ENCODE data around the gene CCDC33. TPM values are rescaled to one million over a fixed set of nuclear protein-coding genes. Genes with fewer than 3 reads are reported as not detected.

CCDC33 gene
- total and polyA plus RNA-seq, 10 of the 15 experiments (the other 5 are each of a cell fraction or from before 2014, with no cell fraction given): 0.57 to 5.8 (median 4.3) TPM

DNA sequence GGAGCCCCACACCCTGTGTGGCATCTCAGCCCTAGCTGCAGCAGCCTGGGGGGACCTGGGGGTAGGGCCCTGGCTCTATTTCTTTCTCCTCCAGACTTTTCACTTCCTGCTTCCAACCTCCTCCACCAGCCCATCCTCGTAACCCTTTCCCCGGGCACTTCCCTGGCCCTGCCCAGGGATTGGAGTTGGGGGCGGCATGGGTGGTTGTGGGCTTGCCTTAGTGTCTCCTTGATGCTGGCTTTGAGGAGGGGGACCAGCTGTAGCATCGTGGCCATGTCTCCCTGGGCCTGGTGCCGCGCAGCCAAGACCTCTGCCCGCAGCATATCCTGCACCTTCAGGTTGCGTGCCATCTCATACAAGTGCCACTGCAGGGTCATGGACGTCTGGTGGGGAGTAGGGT is 103.2 kb downstream of the CCDC33 start (continued):
- TF ChIP-seq SRF (IDR thresholded peaks at IDR 0.05; ENCODE audit: low read depth in 2 of 2, low read length in 2 of 2) (no peak), TBL1XR1 (IDR thresholded peaks at IDR 0.05; ENCODE audit: low read depth, low read length) (no peak), FOXM1 (IDR thresholded peaks at IDR 0.05; ENCODE audit: low read depth, low read length) (no peak), SIN3A (IDR thresholded peaks at IDR 0.05; ENCODE audit: low read depth, low read length) (no peak), MXI1 (IDR thresholded peaks at IDR 0.05; ENCODE audit: low read depth, low read length) (no peak)

DNA sequence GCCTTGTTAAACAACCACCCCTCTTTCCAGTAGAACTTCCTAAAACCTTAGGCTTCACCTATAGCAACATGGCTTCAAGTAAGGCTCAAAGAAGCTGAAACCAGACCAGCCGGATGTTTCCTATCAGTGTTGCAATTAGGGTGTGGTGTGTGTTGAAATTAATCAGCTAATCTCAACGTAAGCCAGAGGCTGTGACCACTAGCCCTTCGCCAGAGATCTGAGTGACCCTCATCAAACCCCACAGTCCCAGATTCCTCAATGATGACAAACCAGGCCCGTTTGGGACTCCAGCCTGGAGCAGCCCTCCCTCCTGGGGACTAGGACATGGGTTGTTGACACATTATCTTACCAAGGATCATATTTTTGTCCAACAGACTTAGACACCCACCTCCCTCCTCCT is 104.0 kb downstream of the CCDC33 start:
- Histone ChIP-seq H3K27ac (ENCODE audit: control insufficient read depth, insufficient read depth) (no peak overlapping the region), H3K9me3 (replicated peaks; ENCODE audit: control insufficient read depth, insufficient read depth, low read length) (no peaks in the 10 kb centered on the region), H3K9ac (ENCODE audit: control insufficient read depth, insufficient read depth, low read length) (no peak overlapping the region), H3K4me2 (ENCODE audit: control insufficient read depth, insufficient read depth) (no peak overlapping the region), H4K20me1 (ENCODE audit: control insufficient read depth, insufficient read depth) (no peaks in the 10 kb centered on the region; the same call in 1 of the 2 replicates), H3K79me2 (ENCODE audit: control insufficient read depth, insufficient read depth, low read length) (no peaks in the 10 kb centered on the region), H2AFZ (ENCODE audit: control insufficient read depth, low read depth, low read length) (no peak overlapping the region), H3K4me3 (no peak overlapping the region), H3K27me3 (replicated peaks in 1 of 2; ENCODE audit: control insufficient read depth in 2 of 2, insufficient read depth in 2 of 2, low read length in 1 of 2) (peaks cover 0 to 2% of the 10 kb centered on the region in 2 experiments; a peak in 3 of 4 replicates), H3K36me3 (ENCODE audit: control insufficient read depth in 2 of 2, insufficient read depth in 2 of 2, low read length in 1 of 2) (no peaks in the 10 kb centered on the region), H3K4me1 (ENCODE audit: control insufficient read depth, insufficient read depth, low read length) (no peaks in the 10 kb centered on the region)
- ChIA-PET RAD21 (ENCODE audit: unreplicated experiment) (no interaction called here), POLR2A (no interaction called here), SMC1A (ENCODE audit: uncharacterized antibody, unreplicated experiment) (no interaction called here), CTCF (interaction anchor here (0.8 to 1.5 kb wide), 5 partner anchors 18 to 36 kb away, joined by 3 to 6 read pairs (median 3); no protein-coding TSS in a partner anchor)
- DNase-seq (ENCODE audit: low read depth, low spot score) (no peak), ATAC-seq (no peak), FAIRE-seq (no peak)
- in situ Hi-C loops (cut with MboI) (no loop called here), intact Hi-C loops (cut with micrococcal nuclease; ENCODE audit: unreplicated experiment) (no loop called here)
- WGBS (ENCODE audit: insufficient coverage, insufficient replicate concordance, low lambda C conversion rate, missing lambda C conversion rate): 4% methylated on average over 4 of the region's 4 CpGs
- BruUV-seq (replicated peaks): no TSS peak
- TF ChIP-seq ZBTB4 (CRISPR knock-in tag; IDR thresholded peaks at IDR 0.05) (no peak), MEF2B (IDR thresholded peaks at IDR 0.05; ENCODE audit: partially characterized antibody, poor library complexity, severe bottlenecking) (no peak), STAT1 (conservative IDR thresholded peaks at IDR 0.05) (no peak), NBN (IDR thresholded peaks at IDR 0.05) (no peak), IRF5 (IDR thresholded peaks at IDR 0.05; ENCODE audit: borderline replicate concordance) (no peak), SPI1 (IDR thresholded peaks at IDR 0.05; ENCODE audit: borderline replicate concordance, insufficient read depth, low read depth, low read length) (no peak), RFX5 (IDR thresholded peaks at IDR 0.05; ENCODE audit: low read depth, low read length) (no peak), TCF12 (IDR thresholded peaks at IDR 0.05; ENCODE audit: low read depth, low read length) (no peak), YY1 (IDR thresholded peaks at IDR 0.05; ENCODE audit: low read depth, low read length) (no peak), MTA3 (IDR thresholded peaks at IDR 0.05; ENCODE audit: borderline replicate concordance, low read length) (no peak), ATF7 (IDR thresholded peaks at IDR 0.05; ENCODE audit: low read depth) (no peak)
- TF ChIP-seq, protein P1, sequence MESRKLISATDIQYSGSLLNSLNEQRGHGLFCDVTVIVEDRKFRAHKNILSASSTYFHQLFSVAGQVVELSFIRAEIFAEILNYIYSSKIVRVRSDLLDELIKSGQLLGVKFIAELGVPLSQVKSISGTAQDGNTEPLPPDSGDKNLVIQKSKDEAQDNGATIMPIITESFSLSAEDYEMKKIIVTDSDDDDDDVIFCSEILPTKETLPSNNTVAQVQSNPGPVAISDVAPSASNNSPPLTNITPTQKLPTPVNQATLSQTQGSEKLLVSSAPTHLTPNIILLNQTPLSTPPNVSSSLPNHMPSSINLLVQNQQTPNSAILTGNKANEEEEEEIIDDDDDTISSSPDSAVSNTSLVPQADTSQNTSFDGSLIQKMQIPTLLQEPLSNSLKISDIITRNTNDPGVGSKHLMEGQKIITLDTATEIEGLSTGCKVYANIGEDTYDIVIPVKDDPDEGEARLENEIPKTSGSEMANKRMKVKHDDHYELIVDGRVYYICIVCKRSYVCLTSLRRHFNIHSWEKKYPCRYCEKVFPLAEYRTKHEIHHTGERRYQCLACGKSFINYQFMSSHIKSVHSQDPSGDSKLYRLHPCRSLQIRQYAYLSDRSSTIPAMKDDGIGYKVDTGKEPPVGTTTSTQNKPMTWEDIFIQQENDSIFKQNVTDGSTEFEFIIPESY (IDR thresholded peaks at IDR 0.05): no peak
- TF ChIP-seq, protein P2, sequence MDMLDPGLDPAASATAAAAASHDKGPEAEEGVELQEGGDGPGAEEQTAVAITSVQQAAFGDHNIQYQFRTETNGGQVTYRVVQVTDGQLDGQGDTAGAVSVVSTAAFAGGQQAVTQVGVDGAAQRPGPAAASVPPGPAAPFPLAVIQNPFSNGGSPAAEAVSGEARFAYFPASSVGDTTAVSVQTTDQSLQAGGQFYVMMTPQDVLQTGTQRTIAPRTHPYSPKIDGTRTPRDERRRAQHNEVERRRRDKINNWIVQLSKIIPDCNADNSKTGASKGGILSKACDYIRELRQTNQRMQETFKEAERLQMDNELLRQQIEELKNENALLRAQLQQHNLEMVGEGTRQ (IDR thresholded peaks at IDR 0.05; ENCODE audit: borderline replicate concordance, low read depth, low read length): no peak

Data from GM12878 (cell line).